Omental fat pad (tissue), 4 donors: ENCODE results near the gene CAMK4. TPM values are rescaled to one million over a fixed set of nuclear protein-coding genes. Genes with fewer than 3 reads are reported as not detected.

Experiments
- ATAC-seq: fragments of 150-250 bp; one replicate; pipeline ENCODE4 v1.9.1; 2016; ENCODE audit warnings: mild to moderate bottlenecking, moderate library complexity; ENCODE audit not compliant: low FRiP score
- DNase-seq: peaks from one replicate; pipeline ENCODE4 v3.0.0-alpha.2; 2019; ENCODE audit warnings: low spot score
- total RNA-seq, 4 donors: library from RNA; depleted of rRNA; stranded (reverse); fragments of >200 nt; gene quantifications; one replicate each; pipeline ENCODE4 v1.1.0, GENCODE V29; 2016
- TF ChIP-seq, protein P1 (sequence below), 3 donors: fragments of 450-650 bp; IDR thresholded peaks; one replicate each; pipeline ENCODE4 v1.5.1; 2016 to 2017; ENCODE audit warnings: antibody characterized with exemption in 3 of 3, mild to moderate bottlenecking in 3 of 3, moderate library complexity in 2 of 3

Gene CAMK4
- total RNA-seq, 4 donors from 2014 or later = 0.44 to 3.8 (median 1.7) TPM

DNA sequence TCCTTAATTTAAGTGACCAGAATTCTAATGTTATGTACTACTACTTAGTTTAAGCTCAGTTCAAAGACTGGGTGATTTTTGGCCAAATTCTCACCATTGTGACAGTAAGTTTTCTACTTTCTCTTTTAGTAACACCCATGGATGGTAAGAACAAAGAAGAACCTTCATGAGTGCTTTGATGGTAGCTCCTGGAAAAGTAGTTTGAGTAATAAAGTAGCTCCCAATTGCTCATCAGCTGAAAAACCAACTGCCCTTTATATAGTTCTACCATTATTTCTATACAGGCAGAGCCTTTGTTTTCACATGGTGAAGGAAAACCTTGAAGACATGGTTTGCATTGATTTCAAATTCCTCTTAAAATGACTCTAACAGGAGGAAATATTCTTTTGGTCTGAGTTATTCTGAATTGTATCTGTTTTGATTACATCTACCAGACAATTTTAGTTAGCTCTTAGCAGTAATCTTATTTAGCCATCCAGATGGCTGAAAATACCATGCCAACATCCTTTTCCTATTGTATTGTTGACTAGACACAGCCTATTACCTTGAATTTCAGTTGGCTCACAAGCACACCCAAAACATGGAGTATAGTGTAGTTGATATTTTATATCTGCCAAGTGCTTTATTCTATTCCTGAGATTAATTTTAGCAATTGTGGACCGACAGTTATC is 311.8 kb downstream of the CAMK4 start:
- no peak for ATAC-seq
- TF ChIP-seq, protein P1, sequence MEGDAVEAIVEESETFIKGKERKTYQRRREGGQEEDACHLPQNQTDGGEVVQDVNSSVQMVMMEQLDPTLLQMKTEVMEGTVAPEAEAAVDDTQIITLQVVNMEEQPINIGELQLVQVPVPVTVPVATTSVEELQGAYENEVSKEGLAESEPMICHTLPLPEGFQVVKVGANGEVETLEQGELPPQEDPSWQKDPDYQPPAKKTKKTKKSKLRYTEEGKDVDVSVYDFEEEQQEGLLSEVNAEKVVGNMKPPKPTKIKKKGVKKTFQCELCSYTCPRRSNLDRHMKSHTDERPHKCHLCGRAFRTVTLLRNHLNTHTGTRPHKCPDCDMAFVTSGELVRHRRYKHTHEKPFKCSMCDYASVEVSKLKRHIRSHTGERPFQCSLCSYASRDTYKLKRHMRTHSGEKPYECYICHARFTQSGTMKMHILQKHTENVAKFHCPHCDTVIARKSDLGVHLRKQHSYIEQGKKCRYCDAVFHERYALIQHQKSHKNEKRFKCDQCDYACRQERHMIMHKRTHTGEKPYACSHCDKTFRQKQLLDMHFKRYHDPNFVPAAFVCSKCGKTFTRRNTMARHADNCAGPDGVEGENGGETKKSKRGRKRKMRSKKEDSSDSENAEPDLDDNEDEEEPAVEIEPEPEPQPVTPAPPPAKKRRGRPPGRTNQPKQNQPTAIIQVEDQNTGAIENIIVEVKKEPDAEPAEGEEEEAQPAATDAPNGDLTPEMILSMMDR (IDR thresholded peaks at IDR 0.05) = no peak

DNA sequence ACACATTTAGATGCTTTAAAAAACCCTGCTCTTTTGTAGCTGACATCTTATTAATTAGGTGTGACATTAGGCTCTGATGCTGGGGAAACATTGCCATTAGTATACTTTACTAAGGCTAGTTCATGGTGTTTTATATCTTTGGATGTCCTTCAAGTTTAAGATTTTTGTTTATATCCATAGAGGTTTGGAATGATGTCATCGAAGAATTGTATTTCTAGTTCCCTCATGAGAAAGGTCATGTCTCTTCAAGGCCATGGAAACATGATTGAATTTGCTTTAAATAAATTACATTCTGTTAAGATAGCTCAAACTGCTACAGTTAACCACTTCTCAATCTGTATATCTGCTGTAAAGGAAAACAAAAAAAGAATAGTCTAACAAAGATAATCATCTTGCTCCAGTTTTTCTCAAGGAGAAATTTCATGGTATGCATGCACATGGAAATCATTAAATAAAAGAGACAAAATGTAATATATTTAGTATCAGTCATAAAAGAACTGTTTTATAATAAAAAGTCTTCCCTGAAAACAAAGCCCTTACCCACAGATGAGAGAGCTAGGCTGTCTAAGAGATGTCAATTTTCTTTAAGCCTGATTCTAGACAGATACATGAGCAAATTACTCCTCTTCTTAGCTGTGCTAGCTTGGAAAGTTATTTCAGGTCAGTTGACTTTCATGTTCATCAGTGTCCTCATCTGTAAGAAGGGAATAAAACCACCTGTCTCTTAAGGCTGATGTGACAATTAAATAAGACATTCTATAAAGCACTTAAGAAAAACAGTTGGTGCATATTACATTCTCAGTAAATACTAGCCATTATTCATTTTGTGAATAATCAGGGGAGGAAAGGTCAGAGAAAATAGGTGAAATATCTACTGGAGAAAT is 313.2 kb downstream of the CAMK4 start:
- ATAC-seq = no peak
- TF ChIP-seq, protein P1 (IDR thresholded peaks at IDR 0.05) = no peak
- DNase-seq = no peak

More for the DNA sequence above, 311.8 kb downstream of the CAMK4 start:
- DNase-seq = no peak

Other genes starting within 250 kb of the CAMK4 start
- gene TSLP, start 152.7 kb upstream of the CAMK4 start, total RNA-seq = 1 to 10 TPM in 3 of 4 donors, not detected in 1; 1.1 to 2.2 (median 1.2) TPM
- gene WDR36, start 132.0 kb upstream of the CAMK4 start, total RNA-seq = 10 to 100 TPM; 26.6 to 55.1 (median 30.5) TPM